ENCODE data around the gene NDUFS6. TPM values are rescaled to one million over a fixed set of nuclear protein-coding genes. Genes with fewer than 3 reads are reported as not detected.
A peak's percentile ranks its signal among the peaks of the same experiment; 100 is the strongest.
"Not testable (repeated sequence)": the region's sequence is repeated elsewhere in the genome, so short reads cannot be mapped to it uniquely, and the experiment has no call there.

The NDUFS6 gene
- total and polyA plus RNA-seq, 7 experiments from 2014 or later = 14.2 to 61.7 (median 17.5) TPM

GRCh38 chr5:1786621-1787471, 14.4 kb upstream of the NDUFS6 start:
- no peak overlapping the region for H3K27ac Mint-ChIP-seq
- POLR2A ChIA-PET = interaction anchor here (1.1 to 1.3 kb wide), 2 partner anchors 14 kb away, joined by 3 to 4 read pairs; partner anchors contain the start of gene NDUFS6
- intact Hi-C loops (cut with micrococcal nuclease) = no loop called here

GRCh38 chr5:1787472-1788047, 13.6 kb upstream of the NDUFS6 start:
- no peak for ATAC-seq
- peak overlapping the region in 2 of 9 donors; percentile 29 to 65 for H3K27ac Mint-ChIP-seq
- no peak overlapping the region for H3K27ac ChIP-seq (ENCODE audit: low read depth, low read length)

More at GRCh38 chr5:1786621-1787471, 14.4 kb upstream of the NDUFS6 start:
- Mint-ChIP-seq H3K36me3 (no peaks in the 10 kb centered on the region), H3K4me3 (no peak overlapping the region), H3K9me3 (no peaks in the 10 kb centered on the region), H3K4me1 (peaks cover 2 to 47% (median 17%) of the 10 kb centered on the region in 7 donors), H3K27me3 (peaks cover 0 to 12% (median 2%) of the 10 kb centered on the region in 5 donors)
- no peak overlapping the region for H3K4me3 ChIP-seq (ENCODE audit: low read length)
- DNase-seq (no peak), ATAC-seq (no peak)
- no peaks in the 10 kb centered on the region for H3K27me3 ChIP-seq (ENCODE audit: control insufficient read depth in 2 of 2, insufficient read depth in 2 of 2, low read length in 2 of 2)
- H3K36me3 ChIP-seq (ENCODE audit: control insufficient read depth in 2 of 3, insufficient read depth in 3 of 3, low read length in 3 of 3) = no peaks in the 10 kb centered on the region
- no peak overlapping the region for H3K27ac ChIP-seq (ENCODE audit: low read depth, low read length)
- CTCF ChIA-PET = no interaction called here
- peaks cover 3 to 4% of the 10 kb centered on the region in 2 donors for H3K4me1 ChIP-seq (ENCODE audit: control insufficient read depth in 2 of 2, insufficient read depth in 2 of 2, low read length in 2 of 2)
- no peaks in the 10 kb centered on the region for H3K9me3 ChIP-seq (ENCODE audit: control insufficient read depth in 2 of 3, low read length in 3 of 3)

GRCh38 chr5:1788200-1788599, 13.0 kb upstream of the NDUFS6 start:
- no peaks in the 10 kb centered on the region for H3K9me3 ChIP-seq (ENCODE audit: control insufficient read depth in 2 of 3, low read length in 3 of 3)
- ChIA-PET POLR2A (interaction anchor here (1.2 kb wide), 1 partner anchor 15 kb away, joined by 4 read pairs; no protein-coding TSS in a partner anchor), CTCF (no interaction called here)
- Mint-ChIP-seq H3K27me3 (peaks cover 0 to 5% (median 2%) of the 10 kb centered on the region in 5 donors), H3K27ac (peak overlapping the region in 2 of 9 donors; percentile 29 to 65), H3K4me1 (peaks cover 15 to 54% (median 28%) of the 10 kb centered on the region in 7 donors), H3K36me3 (peaks cover 0 to 6% (median 0%) of the 10 kb centered on the region in 5 donors), H3K9me3 (peaks cover 0 to 3% (median 0%) of the 10 kb centered on the region in 11 donors), H3K4me3 (no peak overlapping the region)
- H3K27me3 ChIP-seq (ENCODE audit: control insufficient read depth in 2 of 2, insufficient read depth in 2 of 2, low read length in 2 of 2) = no peaks in the 10 kb centered on the region
- H3K36me3 ChIP-seq (ENCODE audit: control insufficient read depth in 2 of 3, insufficient read depth in 3 of 3, low read length in 3 of 3) = no peaks in the 10 kb centered on the region
- DNase-seq (no peak), ATAC-seq (no peak)
- H3K27ac ChIP-seq (ENCODE audit: low read depth, low read length) = no peak overlapping the region
- H3K4me3 ChIP-seq (ENCODE audit: low read length) = no peak overlapping the region
- peaks cover 15 to 17% of the 10 kb centered on the region in 2 donors for H3K4me1 ChIP-seq (ENCODE audit: control insufficient read depth in 2 of 2, insufficient read depth in 2 of 2, low read length in 2 of 2)
- intact Hi-C loops (cut with micrococcal nuclease) = no loop called here

More at GRCh38 chr5:1787472-1788047, 13.6 kb upstream of the NDUFS6 start:
- no peak for DNase-seq
- no peaks in the 10 kb centered on the region for H3K36me3 ChIP-seq (ENCODE audit: control insufficient read depth in 2 of 3, insufficient read depth in 3 of 3, low read length in 3 of 3)
- ChIA-PET CTCF (no interaction called here), POLR2A (interaction anchor here (1.1 to 1.2 kb wide), 2 partner anchors 13 to 15 kb away, joined by 3 to 4 read pairs; no protein-coding TSS in a partner anchor)
- no peaks in the 10 kb centered on the region for H3K9me3 Mint-ChIP-seq
- peaks cover 0 to 2% (median 0%) of the 10 kb centered on the region in 5 donors for H3K36me3 Mint-ChIP-seq
- H3K9me3 ChIP-seq (ENCODE audit: control insufficient read depth in 2 of 3, low read length in 3 of 3) = no peaks in the 10 kb centered on the region
- intact Hi-C loops (cut with micrococcal nuclease) = no loop called here
- peaks cover 0 to 8% (median 2%) of the 10 kb centered on the region in 5 donors for H3K27me3 Mint-ChIP-seq
- H3K4me3 Mint-ChIP-seq = no peak overlapping the region
- peaks cover 9 to 51% (median 22%) of the 10 kb centered on the region in 7 donors for H3K4me1 Mint-ChIP-seq
- no peaks in the 10 kb centered on the region for H3K27me3 ChIP-seq (ENCODE audit: control insufficient read depth in 2 of 2, insufficient read depth in 2 of 2, low read length in 2 of 2)
- peaks cover 10 to 11% of the 10 kb centered on the region in 2 donors for H3K4me1 ChIP-seq (ENCODE audit: control insufficient read depth in 2 of 2, insufficient read depth in 2 of 2, low read length in 2 of 2)
- no peak overlapping the region for H3K4me3 ChIP-seq (ENCODE audit: low read length)

- Mint-ChIP-seq H3K4me1 (peaks cover 18 to 58% (median 34%) of the 10 kb centered on the region in 7 donors), H3K9me3 (peaks cover 0 to 3% (median 0%) of the 10 kb centered on the region in 11 donors), H3K27me3 (peaks cover 0 to 5% (median 2%) of the 10 kb centered on the region in 5 donors), H3K27ac (peak overlapping the region in 1 of 9 donors; percentile 66), H3K36me3 (peaks cover 0 to 6% (median 0%) of the 10 kb centered on the region in 5 donors), H3K4me3 (no peak overlapping the region)
- DNase-seq (no peak), ATAC-seq (no peak)
- Histone ChIP-seq H3K27ac (ENCODE audit: low read depth, low read length) (no peak overlapping the region), H3K27me3 (ENCODE audit: control insufficient read depth in 2 of 2, insufficient read depth in 2 of 2, low read length in 2 of 2) (no peaks in the 10 kb centered on the region), H3K9me3 (ENCODE audit: control insufficient read depth in 2 of 3, low read length in 3 of 3) (no peaks in the 10 kb centered on the region), H3K36me3 (ENCODE audit: control insufficient read depth in 2 of 3, insufficient read depth in 3 of 3, low read length in 3 of 3) (no peaks in the 10 kb centered on the region), H3K4me3 (ENCODE audit: low read length) (no peak overlapping the region), H3K4me1 (ENCODE audit: control insufficient read depth in 2 of 2, insufficient read depth in 2 of 2, low read length in 2 of 2) (peaks cover 21% of the 10 kb centered on the region in 2 donors)
- CTCF ChIA-PET = no interaction called here
- POLR2A ChIA-PET = no interaction called here
- intact Hi-C loops (cut with micrococcal nuclease) = no loop called here
These were observed 12.4 kb upstream of the NDUFS6 start for GRCh38 chr5:1788828-1789227.

GRCh38 chr5:1789438-1789833, 11.8 kb upstream of the NDUFS6 start:
- Mint-ChIP-seq H3K4me1 (peaks cover 18 to 58% (median 34%) of the 10 kb centered on the region in 7 donors), H3K4me3 (peak overlapping the region in 2 of 10 donors; percentile 17 to 47), H3K27ac (peak overlapping the region in 4 of 9 donors; percentile 64 to 94 (median 81))
- intact Hi-C loops (cut with micrococcal nuclease); H3K36me3 ChIP-seq (ENCODE audit: control insufficient read depth in 2 of 3, insufficient read depth in 3 of 3, low read length in 3 of 3); H3K27me3 Mint-ChIP-seq; H3K27ac ChIP-seq (ENCODE audit: low read depth, low read length); H3K36me3 Mint-ChIP-seq; H3K4me3 ChIP-seq (ENCODE audit: low read length); ATAC-seq; DNase-seq; H3K27me3 ChIP-seq (ENCODE audit: control insufficient read depth in 2 of 2, insufficient read depth in 2 of 2, low read length in 2 of 2); H3K9me3 Mint-ChIP-seq; H3K9me3 ChIP-seq (ENCODE audit: control insufficient read depth in 2 of 3, low read length in 3 of 3); CTCF ChIA-PET: not testable (repeated sequence)
- H3K4me1 ChIP-seq (ENCODE audit: control insufficient read depth in 2 of 2, insufficient read depth in 2 of 2, low read length in 2 of 2) = peaks cover 21% of the 10 kb centered on the region in 2 donors
- POLR2A ChIA-PET = interaction anchor here (2.8 kb wide), 1 partner anchor 11 kb away, joined by 14 read pairs; the partner anchor contains the start of genes MRPL36 and NDUFS6

- H3K36me3 Mint-ChIP-seq = peaks cover 0 to 6% (median 0%) of the 10 kb centered on the region in 5 donors
- H3K9me3 Mint-ChIP-seq = peaks cover 0 to 3% (median 0%) of the 10 kb centered on the region in 11 donors
- H3K9me3 ChIP-seq (ENCODE audit: control insufficient read depth in 2 of 3, low read length in 3 of 3) = no peaks in the 10 kb centered on the region
- no peak overlapping the region for H3K4me3 ChIP-seq (ENCODE audit: low read length)
- peaks cover 21% of the 10 kb centered on the region in 2 donors for H3K4me1 ChIP-seq (ENCODE audit: control insufficient read depth in 2 of 2, insufficient read depth in 2 of 2, low read length in 2 of 2)
- H3K36me3 ChIP-seq (ENCODE audit: control insufficient read depth in 2 of 3, insufficient read depth in 3 of 3, low read length in 3 of 3) = no peaks in the 10 kb centered on the region
- peak overlapping the region in 8 of 9 donors; percentile 20 to 95 (median 74) for H3K27ac Mint-ChIP-seq
- no peaks in the 10 kb centered on the region for H3K27me3 Mint-ChIP-seq
- H3K27ac ChIP-seq (ENCODE audit: low read depth, low read length) = no peak overlapping the region
- no peaks in the 10 kb centered on the region for H3K27me3 ChIP-seq (ENCODE audit: control insufficient read depth in 2 of 2, insufficient read depth in 2 of 2, low read length in 2 of 2)
- DNase-seq (no peak), ATAC-seq (no peak)
- peak overlapping the region in 2 of 10 donors; percentile 17 to 47 for H3K4me3 Mint-ChIP-seq
- H3K4me1 Mint-ChIP-seq = peaks cover 18 to 56% (median 34%) of the 10 kb centered on the region in 7 donors
- CTCF ChIA-PET = no interaction called here
- intact Hi-C loops (cut with micrococcal nuclease) = loop anchor here (5.0 to 10.0 kb wide), 4 partner anchors 53 to 1178 kb away; partner anchors contain the start of genes CEP72 (in 1 of the 2) and ZDHHC11B (in 1 of the 2)
- POLR2A ChIA-PET = interaction anchor here (2.8 kb wide), 1 partner anchor 11 kb away, joined by 14 read pairs; the partner anchor contains the start of genes MRPL36 and NDUFS6
These were observed 11.3 kb upstream of the NDUFS6 start for GRCh38 chr5:1789834-1790471.

All from naive thymus-derived CD4-positive, alpha-beta T cell (primary cell).